Posterior vena cava (tissue), 2 donors: ENCODE measurements around the gene CYP27A1. TPM values are rescaled to one million over a fixed set of nuclear protein-coding genes. Genes with fewer than 3 reads are reported as not detected.

Source experiments
- DNase-seq: peaks from one replicate; pipeline ENCODE4 v3.0.0-alpha.2; 2020; ENCODE audit warnings: low spot score
- intact Hi-C, 2 donors: fragments of 100-400 bp; cut with DNase I; formaldehyde crosslinking; loops; one replicate each; pipeline versions ENCODE4 v1.14.1 to v1.14.2; 2022 to 2023
- long read RNA-seq, 2 donors: library from polyadenylated mRNA; unstranded; transcript quantifications; one replicate each; pipeline ENCODE4 v2.0.0, GENCODE V29; 2020 to 2021
- total RNA-seq, 2 donors: library from RNA; stranded (reverse); fragmentation: NEBNext Ultra II Directional; extraction: Animal tissue kit (Norgen Biotek cat#: 25700); gene quantifications; one replicate each; pipeline ENCODE4 v1.2.1, GENCODE V29; 2021
- donor health status: DM: yes; HTN: yes; CAD: no.
- donor health status: DM: yes; HTN: yes; CAD: no.

Gene CYP27A1
- 10 to 100 TPM in 1 of 2 donors, 1 to 10 TPM in 1; 9.0 to 18.7 TPM for total RNA-seq
- long read RNA-seq, donor 1, transcript CYP27A1-201 (9 exons, 2,286 nt), result major isoform, 11 of 17 reads
- long read RNA-seq, donor 1, partial matches to known transcripts, result 3 of 17 reads
- long read RNA-seq, donor 1, other reads (novel, unspliced or antisense), result 3 of 17 reads
- long read RNA-seq, donor 2, transcript CYP27A1-201 (9 exons, 2,286 nt), result major isoform, 38 of 49 reads
- long read RNA-seq, donor 2, partial matches to known transcripts, result 5 of 49 reads
- long read RNA-seq, donor 2, other reads (novel, unspliced or antisense), result 6 of 49 reads

DNA sequence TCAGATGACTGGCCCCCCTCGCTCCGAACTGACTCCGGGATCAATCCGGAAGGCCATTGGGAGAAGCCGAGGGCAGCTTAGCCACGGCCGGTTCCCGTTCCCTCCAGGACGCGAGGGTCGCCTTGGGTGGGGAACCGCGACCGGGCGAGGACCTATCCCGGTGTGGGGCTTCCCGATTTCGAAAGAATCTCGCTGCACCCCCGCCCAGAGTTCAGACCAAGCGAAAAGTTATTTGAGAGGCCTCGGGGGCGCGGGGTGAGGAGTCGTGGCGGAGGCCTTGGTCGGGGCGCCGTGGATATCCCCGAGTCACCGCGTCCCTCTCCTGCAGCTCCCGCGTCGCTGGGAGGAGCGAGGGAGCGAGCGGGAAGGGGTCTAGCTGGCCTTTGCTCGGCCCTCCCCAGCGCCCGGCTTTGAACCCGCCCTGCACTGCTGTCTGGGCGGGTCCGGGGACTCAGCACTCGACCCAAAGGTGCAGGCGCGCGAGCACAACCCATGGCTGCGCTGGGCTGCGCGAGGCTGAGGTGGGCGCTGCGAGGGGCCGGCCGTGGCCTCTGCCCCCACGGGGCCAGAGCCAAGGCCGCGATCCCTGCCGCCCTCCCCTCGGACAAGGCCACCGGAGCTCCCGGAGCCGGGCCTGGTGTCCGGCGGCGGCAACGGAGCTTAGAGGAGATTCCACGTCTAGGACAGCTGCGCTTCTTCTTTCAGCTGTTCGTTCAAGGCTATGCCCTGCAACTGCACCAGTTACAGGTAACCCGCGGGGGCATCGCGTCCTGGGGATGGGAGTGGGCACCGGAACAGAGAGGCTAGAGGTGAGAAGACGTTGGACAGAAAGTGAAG lies at the start of gene CYP27A1:
Gene CYP27A1 (plus strand): TSS at position 457 of the 837 bp plus-strand sequence. CDS start 36 bp downstream, at position 493.
- peak; percentile 86 for DNase-seq
- intact Hi-C loops, result no loop called here

DNA sequence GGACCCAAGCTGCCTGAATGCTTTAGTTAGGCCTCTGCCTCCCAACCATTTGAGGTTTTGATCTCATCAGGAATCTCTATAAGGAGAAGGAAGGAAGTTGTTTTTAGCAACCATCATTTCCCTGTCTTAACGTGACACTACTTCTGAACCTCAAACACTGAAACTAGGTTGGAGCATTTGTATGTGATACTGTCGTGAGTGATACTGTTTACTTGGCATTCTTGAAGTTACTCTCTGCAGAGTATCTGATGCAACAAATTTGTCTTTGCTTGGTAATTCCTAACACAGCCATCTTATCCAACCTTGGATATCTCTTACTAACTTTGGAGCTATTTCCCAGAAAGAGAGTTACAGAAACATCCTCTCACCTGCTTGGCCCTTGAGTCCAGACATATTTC lies 49.2 kb upstream of the CYP27A1 start:
- DNase-seq, result no peak
- intact Hi-C loops, result loop anchor here in 1 of 2 donors (10.0 kb wide), 1 partner anchor 112 kb away; no protein-coding TSS in a partner anchor

DNA sequence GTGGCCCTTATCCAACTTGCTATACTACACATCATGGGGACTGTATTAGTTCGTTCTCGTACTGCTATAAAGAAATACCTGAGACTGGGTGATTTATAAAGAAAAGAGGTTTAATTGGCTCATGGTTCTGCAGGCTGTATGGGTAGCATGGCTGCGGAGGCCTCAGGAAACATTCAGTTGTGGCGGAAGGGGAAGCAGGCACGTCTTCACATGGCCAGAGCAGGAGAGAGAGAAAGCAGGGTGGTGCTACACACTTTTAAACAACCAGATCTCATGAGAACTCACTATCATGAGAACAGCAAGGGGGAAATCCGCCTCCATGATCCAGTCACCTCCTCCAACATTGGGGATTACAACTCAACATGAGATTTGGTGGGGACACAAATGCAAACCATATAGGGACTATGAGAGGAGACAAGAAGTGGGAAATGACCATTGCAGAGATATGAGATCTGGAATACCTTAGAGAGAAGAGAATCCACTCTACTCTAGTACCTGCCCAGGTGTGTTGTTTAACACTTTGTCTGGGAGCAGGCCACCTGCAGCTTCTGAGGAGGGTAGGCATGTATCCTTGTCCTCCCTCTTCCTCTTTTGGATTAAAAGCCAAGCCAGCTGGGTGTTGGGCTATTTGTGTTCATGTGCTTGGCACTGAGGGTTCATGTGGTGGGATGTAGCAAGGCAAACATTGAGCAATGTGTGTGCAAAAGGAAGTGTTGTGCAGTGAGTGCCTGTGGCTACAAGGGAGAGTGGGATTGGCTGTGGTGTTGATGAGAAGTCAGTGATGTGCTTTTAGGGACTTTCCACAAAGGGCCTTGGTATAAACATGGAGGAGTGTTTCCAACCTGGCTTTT lies 48.6 kb upstream of the CYP27A1 start:
- no peak for DNase-seq
- intact Hi-C loops, result loop anchor here in 1 of 2 donors (10.0 kb wide), 1 partner anchor 111 kb away; no protein-coding TSS in a partner anchor

DNA sequence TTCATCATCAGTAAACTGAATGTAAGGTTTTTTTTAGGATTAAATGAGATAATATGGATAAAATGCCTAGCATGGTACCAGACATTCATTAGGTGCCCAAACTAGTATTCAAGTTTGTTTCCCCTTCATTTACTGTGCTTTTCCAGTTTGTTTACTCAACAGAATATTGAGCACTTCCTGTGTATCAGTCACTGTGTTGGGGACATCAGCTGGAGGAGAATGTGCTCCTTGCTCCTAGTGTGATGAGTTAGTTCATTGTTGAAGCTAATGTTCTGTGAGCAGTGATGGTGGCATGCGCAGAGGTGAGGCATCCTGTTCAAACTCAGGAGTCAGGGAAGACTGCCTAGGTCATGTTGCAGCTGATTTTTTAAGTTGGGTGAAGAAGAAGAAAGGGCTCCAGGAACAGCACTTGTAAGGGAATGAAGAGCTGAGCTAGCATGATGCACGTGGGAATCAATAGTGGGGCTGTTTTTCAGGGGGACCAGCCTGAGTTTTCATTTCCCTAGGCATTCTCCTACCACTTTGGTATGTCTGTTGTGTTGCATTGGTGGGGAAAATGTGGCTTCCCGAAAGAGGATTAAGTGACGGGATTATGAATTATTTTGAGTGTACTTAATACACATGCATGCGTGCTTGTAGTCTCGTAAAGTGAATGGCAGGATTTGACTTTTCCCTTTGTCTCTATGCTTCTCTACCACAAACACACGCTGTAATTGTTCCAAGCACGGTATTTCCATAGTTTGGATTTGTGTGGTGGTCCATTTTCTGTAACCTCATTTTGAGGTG lies 47.6 kb upstream of the CYP27A1 start:
- no peak for DNase-seq
- intact Hi-C loops, result loop anchor here in 1 of 2 donors (10.0 kb wide), 1 partner anchor 110 kb away; no protein-coding TSS in a partner anchor

DNA sequence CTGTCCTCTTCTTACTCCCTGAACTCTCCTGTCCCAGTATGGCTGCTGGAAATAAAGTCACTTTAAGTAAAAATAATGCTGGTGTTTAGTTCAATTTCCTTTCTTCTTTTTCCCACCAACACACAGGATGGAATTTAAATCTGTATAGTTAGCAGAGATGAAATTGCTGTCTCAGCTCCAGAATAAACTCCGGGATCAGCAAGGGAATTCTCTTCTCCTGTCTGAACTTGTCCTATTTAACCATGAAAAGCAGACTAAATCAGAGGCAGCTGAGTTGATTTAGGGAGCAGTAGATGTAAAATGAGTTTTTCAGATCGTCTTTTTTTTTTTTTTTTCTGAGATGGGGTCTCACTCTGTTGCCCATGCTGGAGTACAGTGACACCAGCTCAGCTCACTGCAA lies 45.4 kb upstream of the CYP27A1 start:
- no peak for DNase-seq

DNA sequence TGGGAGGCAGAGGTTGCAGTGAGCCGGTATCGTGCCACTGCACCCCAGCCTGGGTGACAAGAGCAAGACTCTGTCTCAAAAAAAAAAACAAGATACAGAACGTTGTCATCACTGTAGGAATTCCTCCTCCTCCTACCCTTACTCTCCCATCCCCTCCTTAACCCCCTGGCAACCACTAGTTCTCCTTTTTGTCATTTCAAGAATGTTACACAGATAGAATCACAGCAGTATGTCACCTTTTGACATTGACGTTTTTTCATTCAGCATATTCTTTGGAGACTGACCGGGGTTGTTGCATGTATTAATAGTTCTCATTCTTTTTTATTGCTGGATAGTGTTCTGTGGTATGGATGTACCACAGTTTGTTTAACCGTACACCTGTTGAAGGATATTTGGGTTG lies 38.9 kb upstream of the CYP27A1 start:
- intact Hi-C loops, result no loop called here
- DNase-seq, result no peak

More for the DNA sequence above, 45.4 kb upstream of the CYP27A1 start:
- intact Hi-C loops, result loop anchor here in 1 of 2 donors (10.0 kb wide), 1 partner anchor 108 kb away; no protein-coding TSS in a partner anchor

DNA sequence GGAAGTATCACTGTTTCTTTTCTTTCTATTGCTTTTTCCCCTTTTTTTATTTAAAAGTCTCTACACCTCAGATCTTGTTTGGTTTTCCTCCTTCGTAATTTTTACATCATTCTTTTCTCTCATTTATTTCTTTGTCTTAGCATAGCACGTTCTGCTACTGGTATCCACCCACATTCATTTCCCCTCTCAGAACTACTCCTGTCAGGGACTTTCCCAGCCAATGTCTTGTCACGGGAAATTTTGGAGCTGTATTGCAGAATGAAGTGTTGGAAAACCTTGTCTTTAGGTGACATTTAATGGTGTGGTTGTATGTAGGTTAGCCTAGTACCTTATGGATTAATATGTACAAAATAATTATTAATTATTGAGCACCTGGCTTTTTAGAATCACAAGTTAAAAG lies 37.3 kb upstream of the CYP27A1 start:
- intact Hi-C loops, result no loop called here
- no peak for DNase-seq

DNA sequence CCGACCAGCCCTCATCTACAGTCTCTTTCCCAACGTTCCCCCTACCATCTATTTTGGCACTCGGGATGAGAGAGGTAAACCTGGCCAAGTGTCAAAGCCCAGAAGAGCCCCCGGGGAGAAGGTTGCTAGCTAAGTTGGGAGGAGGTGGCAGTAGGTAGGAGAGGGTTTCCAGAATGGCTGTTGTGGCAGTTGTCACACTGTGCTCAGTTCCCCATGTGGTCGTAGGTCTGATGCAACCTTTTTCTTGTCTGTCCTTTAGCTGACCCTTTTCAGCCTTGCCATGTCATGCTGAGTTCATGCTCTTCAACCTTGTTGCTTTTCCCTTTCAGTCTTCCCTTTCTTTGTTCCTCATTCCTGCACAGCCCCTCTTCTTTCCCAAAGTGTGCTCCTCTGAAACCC lies 36.8 kb upstream of the CYP27A1 start:
- no peak for DNase-seq
- intact Hi-C loops, result no loop called here

DNA sequence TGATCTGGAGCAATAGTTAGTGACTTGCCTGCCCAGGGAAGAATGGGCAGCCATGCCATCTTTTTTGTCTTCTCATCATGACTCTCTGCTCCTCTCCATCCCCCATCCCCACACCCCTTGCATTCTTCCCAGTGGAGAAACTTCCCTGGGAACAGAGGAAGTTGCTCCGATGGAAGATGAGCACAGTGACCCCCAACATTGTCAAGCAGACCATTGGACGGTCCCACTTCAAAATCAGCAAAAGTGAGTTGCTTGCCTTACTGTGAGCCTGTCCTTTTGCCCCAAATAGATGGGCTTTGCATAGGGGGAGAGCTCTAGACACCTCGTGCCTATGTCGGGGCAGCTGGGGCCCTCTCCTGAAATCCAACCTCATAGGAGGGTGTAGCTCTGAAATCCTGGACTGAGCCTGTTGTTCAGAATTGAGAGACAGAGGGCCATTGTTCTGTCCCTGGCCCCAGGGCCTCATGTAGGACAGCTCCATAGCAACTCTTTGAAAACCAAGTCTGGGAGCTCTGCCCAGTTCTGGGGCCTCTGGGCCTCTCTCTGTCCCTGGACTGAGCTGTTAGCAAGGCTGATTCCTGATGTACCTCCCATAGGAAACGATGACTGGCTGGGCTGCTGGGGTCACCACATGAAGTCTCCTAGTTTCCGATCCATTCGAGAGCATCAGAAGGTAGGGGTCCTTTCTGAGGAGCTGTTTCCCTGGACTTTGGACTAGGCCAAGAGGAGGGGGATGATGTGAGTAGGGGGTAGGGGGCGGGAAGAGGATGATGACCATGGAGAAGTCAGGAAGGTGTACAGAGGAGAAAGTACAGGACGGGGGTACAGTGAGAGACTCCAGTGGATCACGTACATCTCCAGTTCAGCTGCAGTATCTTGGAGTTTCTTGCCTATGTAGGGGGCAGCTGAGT lies 36.1 kb upstream of the CYP27A1 start:
- DNase-seq, result no peak
- intact Hi-C loops, result no loop called here

DNA sequence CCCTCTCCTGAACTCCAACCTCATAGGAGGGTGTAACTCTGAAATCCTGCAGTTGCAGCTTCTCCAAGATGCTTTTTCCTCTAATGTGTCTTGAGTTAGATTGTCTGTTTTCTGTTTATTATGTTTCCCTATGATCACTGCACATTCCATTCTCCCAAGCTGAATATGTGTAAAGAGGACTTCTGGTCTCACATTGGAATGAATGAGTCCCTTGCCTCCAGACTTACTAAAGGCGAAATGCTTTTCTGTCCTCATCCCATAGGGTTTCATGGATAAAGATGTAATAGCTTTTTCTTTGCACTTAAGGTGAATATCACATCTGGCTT lies 35.5 kb upstream of the CYP27A1 start:
- intact Hi-C loops, result no loop called here
- no peak for DNase-seq

DNA sequence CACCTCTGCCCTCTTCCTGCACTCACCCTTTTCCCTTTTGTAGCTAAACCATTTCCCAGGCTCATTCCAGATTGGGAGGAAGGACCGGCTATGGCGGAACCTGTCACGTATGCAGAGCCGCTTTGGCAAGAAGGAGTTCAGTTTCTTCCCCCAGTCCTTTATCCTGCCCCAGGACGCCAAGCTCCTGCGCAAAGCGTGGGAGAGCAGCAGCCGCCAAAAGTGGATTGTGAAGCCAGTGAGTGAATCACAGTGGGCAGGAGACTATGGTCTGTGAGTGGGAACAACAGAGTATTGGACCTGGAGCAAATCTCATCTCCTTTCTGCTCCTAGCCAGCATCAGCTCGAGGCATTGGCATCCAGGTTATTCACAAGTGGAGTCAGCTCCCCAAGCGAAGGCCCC lies 35.0 kb upstream of the CYP27A1 start:
- DNase-seq, result no peak

DNA sequence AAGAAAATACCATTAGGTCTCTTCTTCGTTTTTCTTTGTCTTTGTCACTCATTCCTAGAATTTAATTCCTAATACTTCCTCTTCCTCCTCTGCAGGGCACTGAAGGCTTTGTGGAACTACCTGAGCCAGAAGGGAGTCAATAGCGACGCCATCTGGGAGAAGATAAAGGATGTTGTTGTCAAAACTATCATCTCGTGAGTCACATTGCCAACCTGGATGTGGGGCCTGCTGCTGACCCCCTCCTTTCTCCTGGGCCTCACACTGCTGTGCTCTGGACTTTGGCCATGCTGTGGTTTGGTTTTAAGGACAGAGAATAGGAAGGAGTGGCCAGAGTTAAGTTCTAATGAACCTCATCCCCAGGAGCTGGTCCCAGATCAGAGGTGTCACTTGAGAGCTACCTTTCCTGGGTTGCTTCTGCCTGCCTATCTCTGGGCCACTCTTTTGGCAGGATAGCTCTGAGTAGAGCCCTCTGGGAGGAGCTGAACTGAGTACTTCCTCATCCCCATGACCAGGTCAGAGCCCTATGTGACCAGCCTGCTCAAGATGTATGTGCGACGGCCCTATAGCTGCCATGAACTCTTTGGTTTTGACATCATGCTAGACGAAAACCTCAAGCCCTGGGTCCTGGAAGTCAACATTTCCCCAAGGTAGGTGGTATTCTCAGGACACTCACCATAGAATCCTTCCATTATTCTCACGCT lies 33.1 kb upstream of the CYP27A1 start:
- intact Hi-C loops, result no loop called here
- no peak for DNase-seq

More for the DNA sequence above, 35.0 kb upstream of the CYP27A1 start:
- intact Hi-C loops, result no loop called here

DNA sequence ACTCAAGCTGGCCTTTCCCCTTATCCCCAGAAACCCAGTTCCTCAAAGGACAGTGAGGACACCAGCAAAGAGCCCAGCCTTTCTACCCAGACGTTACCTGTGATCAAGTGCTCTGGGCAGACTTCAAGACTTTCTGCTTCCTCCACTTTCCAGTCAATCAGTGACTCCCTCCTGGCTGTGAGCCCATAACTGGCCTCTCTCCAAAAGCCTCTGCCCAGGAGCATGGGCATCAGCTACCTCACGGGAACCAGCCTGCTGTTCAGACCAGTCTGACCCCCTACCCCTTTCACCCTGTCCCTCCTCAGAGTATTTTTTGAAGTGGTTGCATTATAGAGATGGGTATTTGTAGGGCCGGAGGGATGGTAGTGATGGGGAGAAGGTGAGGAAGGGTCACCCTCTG lies 27.7 kb upstream of the CYP27A1 start:
- intact Hi-C loops, result no loop called here
- no peak for DNase-seq

DNA sequence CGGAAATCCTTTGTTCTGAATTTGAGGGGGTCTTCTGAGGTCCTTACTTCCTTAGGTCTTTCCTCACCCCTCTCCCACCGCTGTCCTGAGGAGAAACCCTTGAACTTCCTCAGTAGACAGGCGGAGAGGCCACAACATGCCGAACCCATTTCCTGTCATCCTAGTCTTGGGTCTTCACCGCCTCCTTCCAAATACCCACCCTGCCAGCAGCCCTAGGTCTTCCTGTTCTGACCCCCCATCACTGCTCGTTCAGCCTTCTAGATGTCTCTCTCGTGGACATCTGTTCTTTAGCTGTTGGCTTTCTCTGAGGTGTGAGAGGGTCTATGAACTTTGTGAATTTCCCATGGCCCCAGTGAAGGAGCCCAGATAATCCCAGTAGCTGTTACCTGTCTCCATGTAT lies 27.2 kb upstream of the CYP27A1 start:
- intact Hi-C loops, result no loop called here
- no peak for DNase-seq

DNA sequence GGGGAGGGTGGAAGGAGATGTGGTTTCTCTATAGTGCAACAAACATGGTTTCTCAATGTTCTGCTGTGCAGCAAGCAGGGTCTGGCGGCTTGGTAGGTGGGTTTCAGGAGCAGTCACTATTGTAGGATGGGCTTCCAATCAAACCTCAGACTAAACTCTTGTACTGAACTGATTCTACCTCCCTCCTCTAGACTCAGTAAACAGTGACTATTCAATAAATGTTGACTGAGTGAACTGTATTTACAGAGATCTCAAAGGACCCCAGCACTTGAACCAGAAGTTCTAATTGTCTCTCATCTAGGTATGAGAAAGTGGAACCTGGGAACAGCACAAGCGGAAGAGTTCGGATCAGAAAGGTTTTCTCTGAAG lies 26.8 kb upstream of the CYP27A1 start:
- intact Hi-C loops, result no loop called here
- DNase-seq, result no peak

DNA sequence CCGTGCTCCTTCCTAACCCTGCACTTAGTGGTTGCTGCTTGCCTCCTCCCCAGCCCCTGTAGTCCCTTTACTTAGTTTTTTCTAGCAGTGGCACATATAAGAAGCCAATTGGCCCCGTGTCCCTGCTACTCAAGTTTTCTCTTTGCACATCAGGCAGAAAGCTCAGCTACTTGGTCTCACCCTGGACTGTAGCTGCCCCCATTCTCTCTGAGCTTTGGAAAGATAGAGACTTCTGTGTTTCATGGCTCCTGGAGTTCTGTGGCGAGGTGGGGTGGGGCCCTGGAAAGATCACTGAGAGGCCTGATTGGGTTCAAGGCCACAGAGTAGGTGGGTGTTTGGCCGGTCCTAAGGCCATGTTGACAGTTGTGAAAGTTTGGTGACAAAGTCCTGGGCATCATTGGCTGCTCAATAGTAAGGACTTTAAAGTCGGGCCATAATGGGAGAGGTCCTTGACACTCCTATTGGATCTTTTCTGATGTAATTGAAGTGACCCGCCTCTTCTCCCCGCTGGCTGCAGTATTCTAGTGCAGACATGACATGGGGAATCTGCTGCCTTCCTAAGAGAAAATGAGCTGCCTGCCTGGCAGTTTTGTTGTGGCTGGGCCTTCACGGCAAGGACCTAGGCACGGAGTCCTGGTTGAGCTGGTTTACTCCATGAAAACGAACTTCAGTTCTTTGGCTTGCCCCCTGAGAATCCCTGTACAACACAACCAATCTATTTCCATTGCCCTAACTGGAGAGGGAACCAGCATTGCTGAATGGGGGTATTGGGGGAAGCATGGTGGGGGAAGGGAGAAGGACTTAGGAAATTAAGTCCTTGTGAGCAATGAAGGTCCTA lies 26.2 kb upstream of the CYP27A1 start:
- DNase-seq, result no peak
- intact Hi-C loops, result no loop called here
